HepG2 (cell line): ENCODE data around the gene ETV5. TPM values are rescaled to one million over a fixed set of nuclear protein-coding genes. Genes with fewer than 3 reads are reported as not detected.

Source experiments
- CHD2 ChIP-seq: IDR thresholded peaks from 2 replicates; pipeline ENCODE4 v1.6.1; 2011; ENCODE audit warnings: low read depth, low read length, improper control_type of control experiment
- GATAD1 ChIP-seq: IDR thresholded peaks from 2 replicates; pipeline ENCODE4 v1.6.1; 2016; ENCODE audit warnings: missing genetic modification reagents, missing compliant biosample characterization
- HDAC1 ChIP-seq: sonication (generic); formaldehyde crosslinking; IDR thresholded peaks from 2 replicates; pipeline ENCODE4 v1.5.1; 2020; ENCODE audit warnings: mild to moderate bottlenecking, missing genetic modification reagents
- MAF1 ChIP-seq: sonication (generic); formaldehyde crosslinking; IDR thresholded peaks from 2 replicates; pipeline ENCODE4 v1.5.0; 2020; ENCODE audit warnings: missing genetic modification reagents, borderline replicate concordance
- PHF21A ChIP-seq: sonication (generic); formaldehyde crosslinking; IDR thresholded peaks from 2 replicates; pipeline ENCODE4 v1.5.0; 2020; ENCODE audit warnings: mild to moderate bottlenecking, missing genetic modification reagents
- POLR2A ChIP-seq, 2 experiments: IDR thresholded peaks; 2 replicates each; pipeline ENCODE4 v1.6.1; 2011; ENCODE audit warnings: low read depth in 2 of 2, low read length in 2 of 2, mild to moderate bottlenecking in 1 of 2, moderate library complexity in 1 of 2; ENCODE audit not compliant: insufficient read depth in 1 of 2
- POLR2AphosphoS2 ChIP-seq: IDR thresholded peaks from 2 replicates; pipeline ENCODE4 v1.6.1; 2011; ENCODE audit warnings: low read depth, low read length, improper control_type of control experiment
- RARG ChIP-seq: sonication (generic); formaldehyde crosslinking; IDR thresholded peaks from 2 replicates; pipeline ENCODE4 v1.4.0; 2020; ENCODE audit warnings: low read depth, mild to moderate bottlenecking, missing genetic modification reagents
- RFXAP ChIP-seq: sonication (generic); formaldehyde crosslinking; IDR thresholded peaks from 2 replicates; pipeline ENCODE4 v1.4.0; 2020; ENCODE audit warnings: missing genetic modification reagents, borderline replicate concordance
- SRSF1 ChIP-seq: fragments of 200-400 bp; formaldehyde crosslinking; optimal IDR thresholded peaks from 2 replicates; pipeline ENCODE3; 2017; ENCODE audit warnings: mild to moderate bottlenecking, low read depth, low read length, moderate library complexity
- WIZ ChIP-seq: sonication (generic); formaldehyde crosslinking; IDR thresholded peaks from 2 replicates; pipeline ENCODE4 v1.5.1; 2020; ENCODE audit warnings: mild to moderate bottlenecking, missing genetic modification reagents
- ZFP1 ChIP-seq: IDR thresholded peaks from 2 replicates; pipeline ENCODE4 v1.6.1; 2016
- ZNF296 ChIP-seq: sonication (generic); formaldehyde crosslinking; conservative IDR thresholded peaks from 2 replicates; pipeline ENCODE4 v1.5.0; 2020; ENCODE audit warnings: mild to moderate bottlenecking, missing genetic modification reagents
- ZNF337 ChIP-seq: sonication (generic); formaldehyde crosslinking; IDR thresholded peaks from 2 replicates; pipeline ENCODE4 v1.5.1; 2020; ENCODE audit warnings: missing genetic modification reagents, low read depth, mild to moderate bottlenecking, borderline replicate concordance
- ZNF446 ChIP-seq: sonication (generic); formaldehyde crosslinking; IDR thresholded peaks from 2 replicates; pipeline ENCODE4 v1.5.0; 2020; ENCODE audit warnings: mild to moderate bottlenecking, missing genetic modification reagents
- ZNF530 ChIP-seq: sonication (generic); formaldehyde crosslinking; IDR thresholded peaks from 2 replicates; pipeline ENCODE4 v1.5.0; 2020; ENCODE audit warnings: low read depth, mild to moderate bottlenecking, missing genetic modification reagents
- ZNF75D ChIP-seq: sonication (generic); formaldehyde crosslinking; IDR thresholded peaks from 2 replicates; pipeline ENCODE4 v1.8.1; 2023; ENCODE audit warnings: missing genetic modification reagents, mild to moderate bottlenecking, borderline replicate concordance
- polyA plus RNA-seq, 8 experiments: library from polyadenylated mRNA; depleted of rRNA in 3 of 8; stranded (reverse) in 7 of 8; unstranded in 1 of 8; fragments of >200 nt; fragmentation: Illumina TruSeq in 4 of 8; extraction: Trizol in 4 of 8; gene quantifications; 2 replicates each; pipeline versions ENCODE4 v1.2.1 to v1.2.3, GENCODE V29; 2011 to 2016; ENCODE audit warnings: low read depth in 4 of 8, missing spikeins in 1 of 8, mixed read lengths in 1 of 8; ENCODE audit not compliant: insufficient read depth in 1 of 8
- total RNA-seq, 5 experiments: library from RNA; depleted of rRNA; stranded (reverse); fragments of >200 nt; fragmentation: Illumina TruSeq; extraction: Trizol; gene quantifications; 2 replicates each; pipeline ENCODE4 v1.2.3, GENCODE V29; 2016; ENCODE audit warnings: low read depth in 1 of 5
- TF ChIP-seq, protein P1 (sequence below): fragments of 450-650 bp; IDR thresholded peaks from 2 replicates; pipeline ENCODE4 v1.6.1; 2017; ENCODE audit warnings: mild to moderate bottlenecking
- TF ChIP-seq, protein P2 (sequence below): sonication (generic); formaldehyde crosslinking; IDR thresholded peaks from 2 replicates; pipeline ENCODE4 v1.4.0; 2020; ENCODE audit warnings: missing genetic modification reagents
- TF ChIP-seq, protein P3 (sequence below): sonication (generic); formaldehyde crosslinking; IDR thresholded peaks from 2 replicates; pipeline ENCODE4 v1.9.0; 2021; ENCODE audit warnings: missing genetic modification reagents, mild to moderate bottlenecking, borderline replicate concordance
- TF ChIP-seq, protein P4 (sequence below): sonication (generic); formaldehyde crosslinking; conservative IDR thresholded peaks from 2 replicates; pipeline ENCODE4 v1.4.0; 2020; ENCODE audit warnings: mild to moderate bottlenecking, missing genetic modification reagents, moderate library complexity

Gene ETV5
- total and polyA plus RNA-seq, 2 of the 13 experiments (the other 11 are each of a cell fraction or from before 2014, with no cell fraction given): 52.9 to 57.2 TPM

GRCh38 chr3:186093271-186093900, 15.5 kb downstream of the ETV5 start (continued):
- TF ChIP-seq ZNF75D (CRISPR knock-in tag) (no peak), POLR2A (IDR thresholded peaks at IDR 0.05; ENCODE audit: insufficient read depth in 1 of 2, low read depth in 2 of 2, low read length in 2 of 2) (no peak), ZNF530 (CRISPR knock-in tag) (no peak), ZNF337 (CRISPR knock-in tag) (no peak), ZFP1 (no peak), GATAD1 (0 out of 2 replicates have a peak, but pooled peaks have one; percentile 34), RARG (no peak), POLR2AphosphoS2 (no peak), PHF21A (no peak), MAF1 (no peak), ZNF446 (CRISPR knock-in tag) (0 out of 2 replicates have a peak, but pooled peaks have one; percentile 47), RFXAP (CRISPR knock-in tag) (no peak), HDAC1 (0 out of 2 replicates have a peak, but pooled peaks have one; percentile 20), SRSF1 (no peak), CHD2 (no peak), ZNF296 (CRISPR knock-in tag) (no peak), WIZ (CRISPR knock-in tag) (no peak)
- TF ChIP-seq, protein P1, sequence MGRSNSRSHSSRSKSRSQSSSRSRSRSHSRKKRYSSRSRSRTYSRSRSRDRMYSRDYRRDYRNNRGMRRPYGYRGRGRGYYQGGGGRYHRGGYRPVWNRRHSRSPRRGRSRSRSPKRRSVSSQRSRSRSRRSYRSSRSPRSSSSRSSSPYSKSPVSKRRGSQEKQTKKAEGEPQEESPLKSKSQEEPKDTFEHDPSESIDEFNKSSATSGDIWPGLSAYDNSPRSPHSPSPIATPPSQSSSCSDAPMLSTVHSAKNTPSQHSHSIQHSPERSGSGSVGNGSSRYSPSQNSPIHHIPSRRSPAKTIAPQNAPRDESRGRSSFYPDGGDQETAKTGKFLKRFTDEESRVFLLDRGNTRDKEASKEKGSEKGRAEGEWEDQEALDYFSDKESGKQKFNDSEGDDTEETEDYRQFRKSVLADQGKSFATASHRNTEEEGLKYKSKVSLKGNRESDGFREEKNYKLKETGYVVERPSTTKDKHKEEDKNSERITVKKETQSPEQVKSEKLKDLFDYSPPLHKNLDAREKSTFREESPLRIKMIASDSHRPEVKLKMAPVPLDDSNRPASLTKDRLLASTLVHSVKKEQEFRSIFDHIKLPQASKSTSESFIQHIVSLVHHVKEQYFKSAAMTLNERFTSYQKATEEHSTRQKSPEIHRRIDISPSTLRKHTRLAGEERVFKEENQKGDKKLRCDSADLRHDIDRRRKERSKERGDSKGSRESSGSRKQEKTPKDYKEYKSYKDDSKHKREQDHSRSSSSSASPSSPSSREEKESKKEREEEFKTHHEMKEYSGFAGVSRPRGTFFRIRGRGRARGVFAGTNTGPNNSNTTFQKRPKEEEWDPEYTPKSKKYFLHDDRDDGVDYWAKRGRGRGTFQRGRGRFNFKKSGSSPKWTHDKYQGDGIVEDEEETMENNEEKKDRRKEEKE: no peak
- TF ChIP-seq, protein P2, sequence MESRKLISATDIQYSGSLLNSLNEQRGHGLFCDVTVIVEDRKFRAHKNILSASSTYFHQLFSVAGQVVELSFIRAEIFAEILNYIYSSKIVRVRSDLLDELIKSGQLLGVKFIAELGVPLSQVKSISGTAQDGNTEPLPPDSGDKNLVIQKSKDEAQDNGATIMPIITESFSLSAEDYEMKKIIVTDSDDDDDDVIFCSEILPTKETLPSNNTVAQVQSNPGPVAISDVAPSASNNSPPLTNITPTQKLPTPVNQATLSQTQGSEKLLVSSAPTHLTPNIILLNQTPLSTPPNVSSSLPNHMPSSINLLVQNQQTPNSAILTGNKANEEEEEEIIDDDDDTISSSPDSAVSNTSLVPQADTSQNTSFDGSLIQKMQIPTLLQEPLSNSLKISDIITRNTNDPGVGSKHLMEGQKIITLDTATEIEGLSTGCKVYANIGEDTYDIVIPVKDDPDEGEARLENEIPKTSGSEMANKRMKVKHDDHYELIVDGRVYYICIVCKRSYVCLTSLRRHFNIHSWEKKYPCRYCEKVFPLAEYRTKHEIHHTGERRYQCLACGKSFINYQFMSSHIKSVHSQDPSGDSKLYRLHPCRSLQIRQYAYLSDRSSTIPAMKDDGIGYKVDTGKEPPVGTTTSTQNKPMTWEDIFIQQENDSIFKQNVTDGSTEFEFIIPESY (CRISPR knock-in tag): 0 out of 2 replicates have a peak, but pooled peaks have one; percentile 20
- TF ChIP-seq, protein P3, sequence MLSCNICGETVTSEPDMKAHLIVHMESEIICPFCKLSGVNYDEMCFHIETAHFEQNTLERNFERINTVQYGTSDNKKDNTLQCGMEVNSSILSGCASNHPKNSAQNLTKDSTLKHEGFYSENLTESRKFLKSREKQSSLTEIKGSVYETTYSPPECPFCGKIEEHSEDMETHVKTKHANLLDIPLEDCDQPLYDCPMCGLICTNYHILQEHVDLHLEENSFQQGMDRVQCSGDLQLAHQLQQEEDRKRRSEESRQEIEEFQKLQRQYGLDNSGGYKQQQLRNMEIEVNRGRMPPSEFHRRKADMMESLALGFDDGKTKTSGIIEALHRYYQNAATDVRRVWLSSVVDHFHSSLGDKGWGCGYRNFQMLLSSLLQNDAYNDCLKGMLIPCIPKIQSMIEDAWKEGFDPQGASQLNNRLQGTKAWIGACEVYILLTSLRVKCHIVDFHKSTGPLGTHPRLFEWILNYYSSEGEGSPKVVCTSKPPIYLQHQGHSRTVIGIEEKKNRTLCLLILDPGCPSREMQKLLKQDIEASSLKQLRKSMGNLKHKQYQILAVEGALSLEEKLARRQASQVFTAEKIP (CRISPR knock-in tag): no peak
- TF ChIP-seq, protein P4, sequence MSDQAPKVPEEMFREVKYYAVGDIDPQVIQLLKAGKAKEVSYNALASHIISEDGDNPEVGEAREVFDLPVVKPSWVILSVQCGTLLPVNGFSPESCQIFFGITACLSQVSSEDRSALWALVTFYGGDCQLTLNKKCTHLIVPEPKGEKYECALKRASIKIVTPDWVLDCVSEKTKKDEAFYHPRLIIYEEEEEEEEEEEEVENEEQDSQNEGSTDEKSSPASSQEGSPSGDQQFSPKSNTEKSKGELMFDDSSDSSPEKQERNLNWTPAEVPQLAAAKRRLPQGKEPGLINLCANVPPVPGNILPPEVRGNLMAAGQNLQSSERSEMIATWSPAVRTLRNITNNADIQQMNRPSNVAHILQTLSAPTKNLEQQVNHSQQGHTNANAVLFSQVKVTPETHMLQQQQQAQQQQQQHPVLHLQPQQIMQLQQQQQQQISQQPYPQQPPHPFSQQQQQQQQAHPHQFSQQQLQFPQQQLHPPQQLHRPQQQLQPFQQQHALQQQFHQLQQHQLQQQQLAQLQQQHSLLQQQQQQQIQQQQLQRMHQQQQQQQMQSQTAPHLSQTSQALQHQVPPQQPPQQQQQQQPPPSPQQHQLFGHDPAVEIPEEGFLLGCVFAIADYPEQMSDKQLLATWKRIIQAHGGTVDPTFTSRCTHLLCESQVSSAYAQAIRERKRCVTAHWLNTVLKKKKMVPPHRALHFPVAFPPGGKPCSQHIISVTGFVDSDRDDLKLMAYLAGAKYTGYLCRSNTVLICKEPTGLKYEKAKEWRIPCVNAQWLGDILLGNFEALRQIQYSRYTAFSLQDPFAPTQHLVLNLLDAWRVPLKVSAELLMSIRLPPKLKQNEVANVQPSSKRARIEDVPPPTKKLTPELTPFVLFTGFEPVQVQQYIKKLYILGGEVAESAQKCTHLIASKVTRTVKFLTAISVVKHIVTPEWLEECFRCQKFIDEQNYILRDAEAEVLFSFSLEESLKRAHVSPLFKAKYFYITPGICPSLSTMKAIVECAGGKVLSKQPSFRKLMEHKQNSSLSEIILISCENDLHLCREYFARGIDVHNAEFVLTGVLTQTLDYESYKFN (CRISPR knock-in tag): peak; percentile 56
